ENCODE data around the gene USP34.
"Not testable (repeated sequence)": the region's sequence is repeated elsewhere in the genome, so short reads cannot be mapped to it uniquely, and the experiment has no call there.

USP34 gene

DNA sequence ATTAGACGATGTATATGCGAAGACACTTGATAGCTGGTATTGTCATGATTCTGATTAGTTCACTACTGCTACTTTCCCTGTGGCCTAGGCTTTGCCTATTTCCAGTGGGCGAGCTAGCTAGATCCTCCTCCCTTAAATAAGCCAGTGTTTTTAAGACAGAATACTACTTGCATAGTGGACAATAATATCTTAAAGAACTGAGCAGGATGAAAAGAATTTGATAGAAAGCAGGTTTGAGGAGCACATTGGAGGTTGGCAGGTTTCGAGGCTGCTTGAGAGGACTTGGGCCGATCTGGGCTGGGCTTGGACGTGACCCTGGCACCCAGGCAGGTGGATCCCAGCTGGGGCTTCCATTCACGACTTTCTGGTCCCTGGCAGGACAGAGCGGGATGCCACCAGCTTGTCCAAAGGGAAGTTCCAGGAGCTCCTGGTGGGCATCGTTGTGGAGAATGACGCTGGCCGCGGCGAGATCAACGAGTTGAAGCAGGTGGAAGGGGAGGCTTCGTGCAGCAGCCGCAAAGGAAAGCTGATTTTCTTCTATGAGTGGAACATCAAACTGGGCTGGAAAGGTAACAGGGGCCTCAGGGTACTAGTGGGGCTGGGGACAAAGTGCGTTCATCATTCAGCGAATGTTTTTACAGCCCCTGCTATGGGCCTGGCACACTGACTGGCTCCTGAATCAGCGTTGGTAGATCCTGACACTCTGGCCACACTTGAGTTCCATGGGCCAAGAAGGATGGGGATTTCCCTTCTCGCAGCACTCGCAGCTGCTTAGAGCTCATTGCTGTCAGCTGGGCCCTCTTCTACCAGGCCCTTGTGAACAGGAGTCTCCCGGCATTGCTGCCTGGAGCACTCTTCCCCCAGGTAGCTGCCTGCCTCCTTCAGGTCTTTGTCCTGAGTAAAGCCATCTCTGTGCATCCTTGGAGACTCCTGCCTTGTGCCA, 292.0 kb downstream of the USP34 start:
- DNase-seq: no peak

GRCh38 chr2:61177727-61178549, 292.9 kb downstream of the USP34 start:
- DNase-seq: no peak

DNA sequence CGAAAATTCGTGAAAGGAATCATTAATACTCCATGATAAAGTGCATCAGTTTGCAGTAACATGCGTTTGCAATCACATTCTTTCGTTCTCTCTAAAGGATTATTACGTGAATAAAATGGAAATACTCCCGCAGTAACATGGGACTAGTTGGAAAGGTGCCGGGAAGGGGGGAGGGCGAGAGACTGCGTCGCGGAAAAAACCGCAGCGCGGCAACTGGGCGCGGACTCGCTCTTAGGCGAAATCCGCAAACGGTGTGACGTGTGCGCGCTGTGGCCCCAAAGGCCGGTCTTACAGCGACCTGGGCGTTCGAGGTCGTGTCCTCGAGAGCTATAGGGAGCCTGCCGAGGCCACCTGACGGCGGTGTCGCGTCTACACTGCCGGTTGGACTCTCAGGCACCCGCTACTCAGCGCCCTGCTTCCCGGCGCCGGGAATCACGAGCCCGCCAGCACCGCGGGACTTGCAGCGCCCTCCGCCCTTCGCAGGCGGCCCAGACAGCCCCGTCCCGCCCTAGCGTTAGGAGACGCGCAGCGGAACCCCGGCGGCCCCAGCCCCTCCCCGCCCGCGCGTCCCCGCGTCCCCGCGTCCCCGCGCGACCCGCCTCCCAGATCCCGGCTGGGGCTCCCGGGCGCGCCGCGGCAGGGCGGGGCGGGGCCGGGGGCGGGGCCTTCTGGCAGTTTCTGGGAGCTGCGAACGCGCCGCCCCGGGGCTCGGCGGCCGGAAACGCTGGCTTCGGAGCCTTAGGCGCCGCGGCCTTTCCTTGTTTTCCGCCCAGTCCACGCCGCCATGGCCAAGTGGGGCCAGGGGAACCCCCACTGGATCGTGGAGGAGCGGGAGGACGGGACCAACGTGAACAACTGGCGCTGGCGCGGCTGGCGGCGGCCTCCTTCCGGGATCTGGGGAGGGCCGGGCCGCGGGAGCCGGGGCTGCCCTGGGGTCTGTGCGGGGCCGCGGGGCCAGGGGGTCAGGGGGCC, 293.8 kb downstream of the USP34 start:
- DNase-seq: peak; percentile 28

DNA sequence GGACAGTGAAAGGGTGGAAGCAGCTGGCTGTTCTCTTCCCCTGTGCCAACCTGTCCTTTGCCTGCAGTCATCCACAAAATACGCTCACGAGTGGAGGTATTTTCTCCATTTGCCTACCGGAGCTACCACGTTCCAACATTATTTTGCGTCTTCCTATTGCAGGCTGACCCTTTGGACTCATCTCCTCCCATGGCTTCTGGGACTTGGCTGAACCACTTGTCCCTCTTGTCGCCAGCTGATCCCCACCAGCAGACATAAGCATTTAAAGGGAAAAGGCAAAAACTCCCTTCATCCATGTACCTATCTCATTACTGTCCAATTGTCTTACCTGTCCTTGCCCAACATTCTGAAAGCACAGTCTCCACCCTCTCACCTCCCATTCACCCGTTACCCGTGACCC, 295.9 kb downstream of the USP34 start:
- DNase-seq: no peak

DNA sequence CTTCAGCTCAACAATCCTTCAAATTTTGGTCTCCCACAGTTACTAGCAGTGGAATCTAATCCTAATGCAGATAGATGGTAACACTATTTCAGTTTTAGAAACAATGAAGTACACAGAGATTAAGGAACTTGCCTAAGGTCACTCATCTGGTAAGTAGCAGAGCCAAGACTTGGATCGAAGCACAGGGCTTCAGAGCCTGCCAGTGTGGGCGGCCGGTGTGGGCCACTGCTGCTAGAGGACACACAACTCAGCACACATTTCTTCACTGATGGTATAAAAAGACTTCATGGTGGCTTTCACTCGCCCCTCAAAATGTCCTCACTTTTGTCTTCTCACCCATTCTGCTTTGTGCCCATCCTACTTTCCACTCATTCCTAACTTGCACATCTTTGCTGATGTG, 297.8 kb downstream of the USP34 start:
- no peak for DNase-seq

GRCh38 chr2:61172671-61173070, 298.2 kb downstream of the USP34 start:
- DNase-seq: no peak

DNA sequence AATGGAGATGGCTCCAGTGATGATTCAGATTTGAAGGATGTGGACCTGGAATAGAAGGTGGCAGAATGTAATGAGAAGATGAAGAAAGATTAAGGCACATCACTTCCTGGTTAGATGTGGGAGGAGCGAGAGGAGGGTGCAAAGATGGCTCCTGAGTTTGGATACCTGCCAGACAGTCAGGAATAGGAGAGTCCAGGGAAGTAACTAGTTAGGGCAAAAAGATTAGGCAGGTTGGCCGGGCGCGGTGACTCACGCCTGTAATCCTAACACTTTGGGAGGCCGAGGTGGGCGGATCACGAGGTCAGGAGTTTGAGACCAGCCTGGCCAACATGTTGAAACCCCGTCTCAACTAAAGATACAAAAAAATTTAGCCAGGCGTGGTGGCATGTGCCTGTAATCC, 303.3 kb downstream of the USP34 start:
- no peak for DNase-seq

- no peak for DNase-seq
These were observed 304.9 kb downstream of the USP34 start for GRCh38 chr2:61165946-61166345.

GRCh38 chr2:61165082-61165481, 305.8 kb downstream of the USP34 start:
- DNase-seq: not testable (repeated sequence)

DNA sequence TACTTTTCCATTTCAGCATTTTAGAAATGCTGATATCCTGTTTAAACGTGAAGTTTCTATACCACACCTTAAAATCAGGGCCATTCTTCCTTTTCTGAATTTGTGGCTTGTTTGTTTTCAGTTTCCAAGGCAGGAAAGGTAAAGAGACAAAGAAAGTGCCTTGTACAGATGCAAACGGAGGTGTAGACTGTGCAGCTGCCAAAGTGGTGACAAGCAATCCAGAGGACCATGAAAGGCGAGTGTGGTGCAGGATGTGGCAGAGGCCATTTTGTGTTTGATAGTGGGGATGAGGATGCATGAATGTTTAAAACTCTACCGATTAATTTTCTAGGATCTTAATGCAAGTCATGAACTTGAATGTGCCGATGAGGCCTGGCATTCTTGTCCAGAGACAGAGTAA, 308.2 kb downstream of the USP34 start:
- DNase-seq: no peak

DNA sequence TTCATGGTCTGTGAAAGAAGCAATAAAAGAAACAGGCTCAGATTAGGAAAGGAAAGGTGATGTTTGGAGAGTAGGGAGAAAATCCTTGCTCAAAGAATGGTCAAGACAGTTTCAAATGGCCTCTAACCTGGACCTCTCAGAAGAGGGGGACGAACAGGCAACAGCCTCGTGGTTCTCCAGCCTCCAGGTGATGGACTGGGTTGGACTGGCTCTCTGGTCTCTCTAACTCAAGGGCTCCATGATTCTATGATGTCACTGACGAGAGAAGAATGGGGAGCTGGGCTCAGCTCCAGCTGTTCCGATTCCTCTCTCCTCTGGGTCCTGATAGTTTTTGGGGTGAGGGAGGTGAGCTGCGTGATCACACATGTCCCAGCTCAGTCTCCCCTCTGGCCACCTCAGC, 309.0 kb downstream of the USP34 start, which contains the start of gene C2orf74:
Gene C2orf74, plus strand, starts transcription at position 301 of the 400 bp plus-strand sequence. CDS start 327 bp downstream, outside the sequence.
- no peak for DNase-seq

DNA sequence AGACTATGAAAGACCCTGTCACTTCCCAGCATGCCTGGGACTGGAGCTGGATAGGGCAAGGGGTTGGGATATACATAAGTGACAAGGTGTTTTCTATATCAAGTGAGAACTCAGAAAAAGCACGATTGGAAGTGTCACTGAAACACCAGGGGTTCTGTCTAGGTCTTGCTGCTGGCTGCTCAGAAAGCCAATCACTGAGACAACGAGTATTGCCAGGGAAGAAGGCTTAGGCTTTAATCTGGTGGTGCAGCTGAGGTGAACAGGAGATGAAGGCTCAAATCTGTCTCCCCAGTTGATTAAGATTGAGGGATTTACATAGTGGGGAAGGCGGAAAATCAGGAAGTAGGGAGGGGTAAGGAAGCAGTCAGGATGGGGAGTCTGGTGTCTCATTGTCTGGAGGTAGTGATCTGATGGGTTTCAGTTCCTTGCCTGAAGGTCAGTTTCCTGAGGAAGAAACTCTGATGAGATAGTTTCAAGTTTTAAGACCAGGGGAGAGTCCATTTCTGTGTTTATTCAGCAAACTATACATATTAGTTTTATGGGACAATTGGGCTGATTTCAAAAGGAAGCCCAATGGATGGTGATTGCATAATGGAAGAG, 312.4 kb downstream of the USP34 start:
- DNase-seq: no peak

GRCh38 chr2:61157371-61158003, 313.4 kb downstream of the USP34 start:
- no peak for DNase-seq

GRCh38 chr2:61151436-61151835, 319.5 kb downstream of the USP34 start:
- DNase-seq: no peak

DNA sequence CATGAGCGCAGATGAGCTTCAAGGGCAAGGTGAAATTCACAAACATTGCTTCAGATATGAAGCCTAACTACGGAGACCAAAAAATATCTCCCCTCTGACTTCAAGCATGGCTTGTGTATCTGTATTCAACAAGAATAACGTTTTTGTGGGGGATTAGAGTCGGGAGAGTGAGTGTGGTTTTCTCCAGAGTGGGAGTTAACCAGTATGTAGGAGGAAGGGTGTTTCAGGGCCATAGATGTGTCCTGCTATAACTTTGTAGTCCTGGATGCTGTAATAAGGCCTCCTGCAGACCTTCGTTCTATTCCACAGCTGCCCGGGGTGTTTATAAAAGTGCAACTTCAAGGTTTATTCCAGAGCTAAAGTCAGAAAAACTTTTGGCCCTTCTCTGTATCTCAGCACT, 321.8 kb downstream of the USP34 start:
- DNase-seq: no peak

- not testable (repeated sequence) for DNase-seq
These were observed 322.8 kb downstream of the USP34 start for GRCh38 chr2:61148091-61148490.

GRCh38 chr2:61145990-61146389, 324.9 kb downstream of the USP34 start:
- DNase-seq: no peak

DNA sequence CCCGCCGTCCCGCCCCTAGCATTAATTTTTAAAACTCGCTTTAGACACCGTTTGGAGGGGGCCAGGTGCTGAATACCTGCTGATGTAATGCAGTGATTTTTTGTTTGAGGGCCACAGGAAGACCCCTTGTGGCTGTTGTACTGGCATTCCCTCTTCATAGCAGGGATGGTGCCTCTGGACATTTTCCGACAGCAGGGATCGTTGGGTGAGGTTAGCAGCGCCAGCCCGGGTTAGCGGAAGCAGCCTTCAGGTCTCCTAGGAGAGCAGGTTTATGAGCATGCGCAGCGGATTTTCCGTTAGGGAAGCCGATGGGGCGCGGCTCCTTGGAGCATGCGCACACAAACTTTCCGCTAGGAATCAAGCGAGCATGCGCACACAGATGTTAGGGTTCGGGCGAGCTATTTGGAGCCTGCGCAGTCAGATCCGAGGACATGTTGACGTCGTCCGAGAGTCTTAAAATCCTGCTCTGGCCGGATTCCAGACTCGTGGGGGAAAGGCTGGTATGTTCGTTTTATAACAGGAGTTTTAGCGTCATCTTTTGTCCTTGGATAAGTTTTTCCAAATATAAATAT, 326.1 kb downstream of the USP34 start:
- DNase-seq: peak; percentile 90

DNA sequence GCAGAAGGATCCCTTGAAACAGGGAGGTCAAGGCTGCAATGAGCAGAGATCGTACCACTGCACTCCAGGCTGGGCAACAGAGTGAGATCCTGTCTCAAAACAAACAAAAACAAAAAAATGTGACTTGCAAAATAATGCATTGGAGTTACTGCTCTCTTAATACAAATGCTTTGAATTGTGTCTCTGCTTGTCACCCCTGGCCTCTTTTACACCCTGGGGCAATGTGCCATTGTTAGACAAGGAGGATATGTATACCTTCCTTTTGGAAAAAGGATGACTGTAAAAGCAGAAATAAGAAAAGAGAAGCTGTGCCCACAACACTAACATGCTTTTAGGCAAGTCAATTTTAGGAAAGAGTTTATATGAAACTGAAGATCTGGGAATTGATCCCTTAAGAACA, 329.7 kb downstream of the USP34 start:
- DNase-seq: no peak

DNA sequence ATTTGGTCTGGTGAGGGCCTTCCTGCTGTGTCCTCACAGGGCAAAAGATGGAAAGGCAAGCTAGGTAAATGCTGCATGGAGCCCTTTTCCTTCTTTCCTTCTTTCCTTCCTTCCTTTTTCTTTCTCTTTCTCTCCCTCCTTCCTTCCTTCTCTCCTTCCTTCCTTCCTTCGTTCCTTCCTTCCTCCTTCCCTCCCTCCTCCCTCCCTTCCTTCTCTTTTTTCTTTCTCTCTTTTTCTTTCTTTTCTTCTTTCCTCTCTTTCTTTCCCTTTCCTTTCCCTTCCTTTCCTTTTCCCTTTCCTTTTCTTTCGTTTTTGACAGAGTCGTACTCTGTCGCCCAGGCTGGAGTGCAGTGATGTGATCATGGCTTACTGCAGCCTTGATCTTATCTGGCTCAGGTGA, 332.0 kb downstream of the USP34 start:
- no peak for DNase-seq

Measured in NCI-H1436 treated with DMSO at 0.1 percent for 48 hours (cell line).